ENCODE data around the gene ST7L.

Gene ST7L

DNA sequence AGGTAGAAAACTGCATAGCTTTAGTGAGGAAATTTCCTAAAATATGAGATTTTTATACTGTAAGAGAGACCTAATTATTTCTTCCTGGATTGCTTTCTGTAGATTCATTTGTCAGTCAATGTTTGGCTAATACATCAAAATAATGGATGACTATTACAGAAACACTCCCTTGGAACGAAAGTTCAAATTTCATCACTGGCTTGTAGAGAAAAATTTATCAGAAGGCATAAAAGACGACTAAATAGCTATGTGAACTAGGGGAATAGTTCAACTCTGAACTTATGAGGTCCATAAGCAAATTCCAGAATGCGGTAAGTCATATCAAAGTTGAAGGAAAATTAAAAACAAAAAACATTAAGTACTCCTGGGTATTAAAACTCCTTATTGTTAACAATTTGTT lies 74.2 kb downstream of the ST7L start:
- no peak for DNase-seq

DNA sequence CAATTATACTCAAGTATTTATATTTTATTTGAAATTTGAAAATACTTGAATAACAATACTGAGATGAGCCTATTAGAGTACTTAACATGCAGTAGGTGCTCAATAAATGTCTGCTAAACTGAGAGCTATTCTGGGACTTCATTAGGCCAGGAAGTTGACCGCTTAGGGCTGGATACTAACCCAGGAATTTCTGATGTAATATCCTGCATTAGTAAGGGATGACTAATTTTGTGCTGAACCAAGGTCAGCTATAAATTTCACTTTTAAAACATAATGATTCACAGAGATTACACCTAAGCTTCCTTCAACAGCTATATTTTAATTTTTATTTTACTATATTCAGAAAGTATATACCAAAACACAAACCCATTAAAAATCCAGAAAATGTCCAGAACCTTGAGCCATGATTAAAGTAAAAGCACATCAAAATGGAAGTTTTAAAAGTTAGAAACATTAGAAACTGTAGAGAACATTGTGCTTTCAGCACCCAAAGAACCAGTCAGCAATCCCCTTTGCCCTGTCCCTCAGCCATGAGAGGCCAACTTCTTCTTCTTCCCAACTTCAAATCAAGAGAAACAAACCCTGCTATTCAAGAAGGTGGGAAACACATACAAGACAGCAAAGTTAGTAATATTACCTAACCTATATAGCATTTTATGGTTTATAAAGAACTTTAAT lies 74.8 kb downstream of the ST7L start:
- no peak for DNase-seq

DNA sequence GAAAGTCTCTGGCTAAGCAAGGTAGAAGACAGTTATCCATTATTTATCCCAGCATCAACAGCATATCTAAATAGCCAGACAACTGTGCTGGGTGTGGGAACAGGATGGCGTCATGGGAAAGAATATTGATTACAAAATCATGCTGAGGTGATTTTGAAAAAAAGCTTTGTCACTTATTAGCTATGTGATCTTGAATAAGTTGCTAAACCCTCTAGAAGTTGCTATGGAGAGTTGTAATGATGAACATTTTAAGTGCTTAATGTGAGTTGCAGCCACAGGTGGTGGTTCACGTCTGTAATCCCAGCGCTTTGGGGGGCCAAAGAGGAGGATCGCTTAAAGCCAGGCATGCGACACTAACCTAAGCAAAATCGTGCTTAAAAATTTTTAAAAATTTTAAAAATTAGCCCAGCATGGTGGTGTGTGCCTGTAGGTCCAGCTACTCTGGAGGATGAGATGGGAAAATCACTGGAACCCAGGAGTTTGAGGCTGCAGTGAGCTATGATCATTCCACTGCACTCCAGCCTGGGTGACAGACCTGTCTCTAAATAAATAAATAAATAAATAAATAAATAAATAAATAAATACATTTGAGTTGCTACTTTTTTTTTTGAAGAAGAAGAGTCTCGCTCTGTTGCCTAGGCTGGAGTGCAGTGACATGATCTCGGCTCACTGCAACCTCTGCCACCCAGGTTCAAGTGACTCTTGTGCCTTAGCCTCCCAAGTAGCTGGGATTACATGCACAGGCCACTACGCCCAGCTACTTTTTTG lies 76.6 kb downstream of the ST7L start:
- DNase-seq, result no peak

- no peak for DNase-seq
These were observed 77.6 kb downstream of the ST7L start for GRCh38 chr1:112541299-112541698.

GRCh38 chr1:112540226-112540794 lies 78.6 kb downstream of the ST7L start:
- no peak for DNase-seq

DNA sequence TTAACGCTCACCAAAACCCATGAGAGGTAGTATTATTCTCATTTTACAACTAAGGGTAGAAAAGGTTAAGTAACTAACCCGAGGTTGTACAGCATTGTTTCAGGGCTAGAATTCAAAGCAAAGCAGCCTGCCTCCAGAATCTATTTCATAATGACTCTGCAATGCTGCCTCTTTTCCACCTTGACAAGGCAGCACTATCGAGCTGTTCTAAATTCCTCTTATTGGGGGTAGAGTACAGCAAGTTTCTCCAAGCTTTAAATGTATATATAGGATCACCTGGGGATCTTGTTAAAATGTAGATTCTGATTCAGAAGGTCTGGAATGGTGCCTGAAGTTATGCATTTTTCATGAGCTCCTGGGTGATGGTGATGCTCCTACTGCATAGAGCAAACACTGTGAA lies 80.1 kb downstream of the ST7L start:
- DNase-seq, result no peak

GRCh38 chr1:112537456-112537855 lies 81.5 kb downstream of the ST7L start:
- no peak for DNase-seq

GRCh38 chr1:112536561-112536960 lies 82.4 kb downstream of the ST7L start:
- no peak for DNase-seq

- DNase-seq, result no peak
These were observed 85.9 kb downstream of the ST7L start for GRCh38 chr1:112533029-112533428.

DNA sequence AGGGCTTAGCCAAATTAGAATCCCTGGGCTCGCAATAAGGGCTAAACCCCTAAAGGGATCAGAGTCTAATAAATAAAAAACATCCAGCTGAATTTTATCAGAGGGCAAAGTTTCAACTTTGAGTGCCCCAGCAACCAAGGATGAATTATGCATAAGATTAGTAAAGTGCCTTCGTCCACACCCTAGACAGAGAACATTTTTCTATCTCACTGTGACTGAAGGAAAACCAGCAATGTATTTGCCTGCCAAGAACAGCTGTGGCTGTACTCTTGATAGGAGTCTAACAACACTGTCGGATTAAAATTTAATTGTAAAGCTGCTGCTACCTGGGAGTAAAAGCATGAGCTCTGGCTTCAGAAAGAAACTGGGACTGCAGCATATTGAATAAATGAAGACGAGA lies 86.9 kb downstream of the ST7L start:
- no peak for DNase-seq

- DNase-seq, result no peak
These were observed 88.1 kb downstream of the ST7L start for GRCh38 chr1:112530832-112531231.

DNA sequence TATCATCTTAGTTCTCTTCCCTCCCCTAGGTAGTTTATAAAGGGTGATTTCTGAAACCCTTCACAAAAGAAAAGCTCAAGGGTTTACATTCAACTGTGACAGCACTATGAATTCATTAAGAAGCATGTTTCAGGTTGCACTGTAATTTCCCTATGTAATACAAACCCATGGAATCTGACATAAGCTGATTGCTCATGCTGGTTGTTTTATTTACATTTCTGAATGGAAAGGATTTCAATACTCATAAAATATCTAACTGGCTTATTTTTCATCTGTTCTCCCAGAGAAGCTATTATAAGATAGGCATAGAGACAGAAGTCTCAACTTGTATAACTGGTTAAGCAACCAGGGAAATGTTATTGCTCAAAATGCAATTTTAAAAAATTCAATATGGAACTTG lies 89.6 kb downstream of the ST7L start:
- DNase-seq, result no peak

DNA sequence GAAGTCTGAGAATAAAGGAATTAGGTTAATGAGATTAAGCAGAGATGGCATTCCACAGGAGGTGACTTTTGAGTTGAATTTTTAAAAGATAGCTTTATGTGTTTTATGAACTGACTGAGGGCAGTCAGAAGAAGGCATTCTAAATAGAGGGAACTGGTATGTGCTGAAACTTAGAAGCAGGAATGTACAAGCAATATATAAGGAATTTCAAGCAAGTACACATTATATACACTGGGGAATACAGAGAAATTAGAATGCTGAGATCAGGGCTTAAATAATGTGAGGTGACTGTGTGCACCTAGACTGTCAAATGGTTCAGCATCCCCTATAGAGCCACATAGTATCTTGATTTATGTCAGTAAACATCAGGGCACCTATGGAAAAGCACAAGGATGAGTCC lies 90.9 kb downstream of the ST7L start:
- no peak for DNase-seq

GRCh38 chr1:112527266-112528010 lies 91.5 kb downstream of the ST7L start:
- DNase-seq, result no peak

DNA sequence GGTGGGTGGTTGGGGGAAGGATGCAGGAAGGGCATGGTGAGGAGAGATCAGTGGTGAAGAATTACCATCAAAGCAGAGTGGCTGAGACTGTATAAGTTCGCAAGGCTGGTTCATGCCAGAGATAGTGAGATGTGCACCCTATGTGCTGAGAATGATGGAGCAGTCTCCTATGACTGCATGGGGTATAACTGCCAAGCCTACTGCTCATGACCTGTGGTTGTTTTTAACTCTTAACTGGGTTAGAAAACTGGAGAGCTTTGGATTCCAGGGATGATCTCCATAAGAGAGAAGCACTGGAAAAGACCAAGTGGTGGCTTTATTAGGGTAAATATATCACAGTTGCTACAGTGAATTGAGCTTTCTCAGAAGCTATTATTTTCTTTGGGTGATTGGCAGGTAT lies 94.0 kb downstream of the ST7L start:
- no peak for DNase-seq

DNA sequence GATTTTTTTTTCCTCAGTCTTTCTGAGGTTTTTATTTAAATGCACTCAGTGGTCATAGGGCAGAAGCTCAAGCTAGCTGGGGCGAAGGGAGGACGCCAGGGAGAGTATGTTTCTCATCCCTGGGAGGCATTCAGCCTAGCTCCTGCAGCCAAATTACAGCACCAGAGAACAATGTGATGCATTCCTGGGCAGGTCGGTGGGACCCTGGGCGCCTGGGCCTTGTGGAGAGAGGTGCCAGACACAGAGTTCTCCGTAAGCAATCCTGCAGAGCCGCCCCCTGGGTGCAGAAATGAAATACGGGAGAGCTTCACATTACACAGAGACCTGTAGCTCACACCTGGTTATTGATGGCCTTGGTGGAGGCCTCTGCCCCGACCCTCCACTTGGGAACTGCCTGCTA lies 94.7 kb downstream of the ST7L start:
- DNase-seq, result no peak

- no peak for DNase-seq
These were observed 96.3 kb downstream of the ST7L start for GRCh38 chr1:112522621-112523020.

DNA sequence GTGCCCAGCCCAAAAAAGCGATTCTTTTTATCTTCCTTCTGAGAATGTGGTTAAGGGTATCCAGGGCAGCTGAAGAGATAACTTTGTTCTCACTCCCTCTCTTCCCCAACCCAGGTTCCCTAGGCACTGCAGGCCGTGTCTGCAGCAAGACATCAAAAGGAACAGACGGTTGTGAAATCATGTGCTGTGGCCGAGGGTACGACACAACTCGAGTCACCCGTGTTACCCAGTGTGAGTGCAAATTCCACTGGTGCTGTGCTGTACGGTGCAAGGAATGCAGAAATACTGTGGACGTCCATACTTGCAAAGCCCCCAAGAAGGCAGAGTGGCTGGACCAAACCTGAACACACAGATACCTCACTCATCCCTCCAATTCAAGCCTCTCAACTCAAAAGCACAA lies 98.8 kb downstream of the ST7L start:
- DNase-seq, result no peak

- DNase-seq, result no peak
These were observed 100.8 kb downstream of the ST7L start for GRCh38 chr1:112518186-112518585.

DNA sequence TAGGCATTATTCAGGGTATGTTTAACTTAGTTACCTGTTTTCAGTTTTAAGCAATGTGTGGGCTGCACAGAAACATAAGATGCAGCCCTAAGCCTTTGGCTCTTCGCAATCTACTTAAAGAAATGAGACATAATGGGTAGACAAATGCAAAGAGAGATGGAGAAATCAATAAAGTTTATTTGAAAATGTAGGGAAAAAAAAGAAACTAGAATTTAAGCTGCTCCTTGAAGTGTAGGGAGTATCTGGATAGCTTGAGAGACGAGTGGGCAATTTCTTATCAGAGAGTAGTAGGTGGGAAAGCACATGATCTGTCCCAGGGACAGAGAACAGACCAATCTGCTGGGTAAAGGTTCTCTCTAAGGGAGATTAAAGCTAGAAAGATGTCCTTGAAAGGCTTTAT lies 101.3 kb downstream of the ST7L start:
- no peak for DNase-seq

- no peak for DNase-seq
These were observed 101.7 kb downstream of the ST7L start for GRCh38 chr1:112517231-112517630.

DNA sequence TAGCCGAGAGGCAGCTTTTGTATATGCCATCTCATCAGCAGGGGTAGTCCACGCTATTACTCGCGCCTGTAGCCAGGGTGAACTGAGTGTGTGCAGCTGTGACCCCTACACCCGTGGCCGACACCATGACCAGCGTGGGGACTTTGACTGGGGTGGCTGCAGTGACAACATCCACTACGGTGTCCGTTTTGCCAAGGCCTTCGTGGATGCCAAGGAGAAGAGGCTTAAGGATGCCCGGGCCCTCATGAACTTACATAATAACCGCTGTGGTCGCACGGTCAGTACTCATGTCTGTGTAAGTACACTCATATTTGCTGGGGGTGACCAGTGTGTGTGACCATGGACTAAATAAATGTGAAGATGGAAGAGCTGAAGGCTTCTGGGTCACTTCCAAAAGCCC lies 102.8 kb downstream of the ST7L start:
- no peak for DNase-seq

DNA sequence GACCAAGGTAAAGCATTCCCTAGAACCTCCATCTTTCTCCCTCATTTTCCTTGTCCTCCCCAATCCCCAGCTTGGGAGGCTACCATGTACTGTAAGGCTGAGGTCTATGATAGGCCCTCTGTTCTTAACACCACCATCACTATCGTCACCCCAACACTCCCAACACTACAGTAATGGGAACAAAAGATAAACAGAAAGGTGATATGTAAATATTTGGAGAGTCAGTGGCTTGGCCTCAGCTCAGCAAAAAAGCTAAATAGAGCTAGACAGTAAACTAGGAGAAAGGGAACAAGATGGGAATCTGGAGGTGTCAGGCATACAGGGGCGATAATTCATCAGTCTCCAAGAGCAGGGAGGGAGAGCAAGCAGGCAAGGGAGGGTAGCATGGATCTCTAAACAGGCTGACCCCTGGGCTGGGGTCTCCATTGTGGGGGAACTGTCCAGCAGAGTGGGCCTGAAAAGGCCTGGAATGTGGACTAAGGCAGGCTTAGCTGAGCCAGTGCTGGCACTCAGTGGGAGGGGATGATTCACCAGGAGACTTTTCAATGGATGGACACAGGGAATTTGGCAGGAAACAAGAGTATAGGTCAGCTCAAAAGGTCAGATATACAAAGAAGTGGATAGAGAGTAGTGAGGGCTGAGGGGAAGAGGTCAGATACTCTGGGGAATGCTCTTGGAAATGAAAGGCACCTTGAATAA lies 103.5 kb downstream of the ST7L start:
- no peak for DNase-seq
